Fibroblast of lung (primary cell): ENCODE measurements around the gene LTA4H.

Source experiments
- CTCF ChIP-seq, 2 donors: IDR thresholded peaks in 1 of 2; conservative IDR thresholded peaks in 1 of 2; 1 replicate in 1 of 2; 2 replicates in 1 of 2; pipeline ENCODE4 v1.5.1; 2011 to 2012; ENCODE audit warnings: low read length in 2 of 2, control low read depth in 1 of 2, inconsistent platforms in 1 of 2, low read depth in 1 of 2, mild to moderate bottlenecking in 1 of 2
- EZH2 ChIP-seq: IDR thresholded peaks from 2 replicates; pipeline ENCODE4 v1.5.1; 2012; ENCODE audit warnings: low read length, control low read depth, mild to moderate bottlenecking; ENCODE audit errors: missing control alignments

- no peak for TF ChIP-seq CTCF (conservative IDR thresholded peaks at IDR 0.05 in 1 of 2, IDR thresholded peaks at IDR 0.05 in 1 of 2; ENCODE audit: low read depth in 1 of 2, low read length in 2 of 2)
- no peak for TF ChIP-seq EZH2
Observed at GRCh38 chr12:96048393-96048969, 13.1 kb upstream of the LTA4H start.
